Stomach smooth muscle (tissue), 2 donors: ENCODE measurements around the gene PRRC2B.

Source experiments
- H3K27ac ChIP-seq: one replicate; pipeline ENCODE4 v1.7.0; 2013; ENCODE audit warnings: mild to moderate bottlenecking, low read length, inconsistent platforms
- H3K27me3 ChIP-seq, 2 donors: one replicate each; pipeline ENCODE4 v1.7.0; 2013; ENCODE audit warnings: low read length in 2 of 2; ENCODE audit not compliant: insufficient read depth in 2 of 2, control insufficient read depth in 1 of 2
- H3K36me3 ChIP-seq, 2 donors: one replicate each; pipeline ENCODE4 v1.7.0; 2013; ENCODE audit warnings: low read length in 2 of 2; ENCODE audit not compliant: control insufficient read depth in 2 of 2, insufficient read depth in 2 of 2
- H3K4me1 ChIP-seq: one replicate; pipeline ENCODE4 v1.7.0; 2013; ENCODE audit warnings: low read length; ENCODE audit not compliant: control insufficient read depth, insufficient read depth
- H3K4me3 ChIP-seq, 2 donors: one replicate each; pipeline ENCODE4 v1.7.0; 2013; ENCODE audit warnings: low read length in 2 of 2
- H3K9ac ChIP-seq, 2 donors: one replicate each; pipeline ENCODE4 v1.7.0; 2013; ENCODE audit warnings: low read length in 2 of 2, mild to moderate bottlenecking in 1 of 2
- H3K9me3 ChIP-seq, 2 donors: one replicate each; pipeline ENCODE4 v1.7.0; 2013; ENCODE audit warnings: low read length in 2 of 2; ENCODE audit not compliant: control insufficient read depth in 2 of 2
- donor health status: healthy.
- donor health status: Pancreatic carcinoma.

PRRC2B gene

DNA sequence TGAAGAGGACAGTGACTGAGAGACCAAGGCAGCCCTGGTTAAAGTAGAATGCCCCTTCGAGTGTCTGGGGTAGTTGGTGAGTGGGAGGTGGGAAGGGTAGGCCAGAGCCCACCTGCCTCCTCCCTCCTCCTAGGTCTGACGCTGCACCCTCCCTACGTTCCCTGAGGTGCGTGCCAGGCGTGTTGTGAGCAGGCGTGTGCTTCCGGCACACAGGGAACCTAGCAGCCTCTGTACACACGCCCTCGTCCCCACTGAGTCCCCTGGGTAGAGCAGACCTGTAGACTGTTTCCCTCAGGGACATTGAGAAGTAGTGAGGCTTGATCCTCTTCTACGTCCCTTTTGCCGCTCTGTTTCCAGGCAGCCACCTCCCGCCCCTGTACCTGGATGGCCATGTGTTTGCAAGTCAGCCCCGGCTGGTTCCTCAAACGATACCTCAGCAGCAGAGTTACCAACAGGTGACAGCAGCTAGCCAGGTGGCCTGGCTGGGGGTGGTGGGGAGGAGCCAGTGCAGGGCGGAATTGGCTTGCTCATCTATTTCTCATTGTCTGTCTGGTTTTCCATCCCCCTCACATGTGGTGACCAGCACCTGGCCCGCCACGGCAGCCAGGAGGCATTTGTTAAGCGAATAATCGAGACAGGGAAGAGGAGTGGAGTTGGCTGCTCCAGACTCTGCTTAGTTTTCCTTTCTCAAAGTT, 92.0 kb downstream of the PRRC2B start:
- Histone ChIP-seq H3K36me3 (peaks cover 76 to 87% of the 10 kb centered on the region in 2 donors), H3K4me1 (peaks cover 21% of the 10 kb centered on the region), H3K4me3 (no peak overlapping the region), H3K9me3 (no peaks in the 10 kb centered on the region), H3K27me3 (no peaks in the 10 kb centered on the region), H3K27ac (no peak overlapping the region), H3K9ac (no peak overlapping the region)

DNA sequence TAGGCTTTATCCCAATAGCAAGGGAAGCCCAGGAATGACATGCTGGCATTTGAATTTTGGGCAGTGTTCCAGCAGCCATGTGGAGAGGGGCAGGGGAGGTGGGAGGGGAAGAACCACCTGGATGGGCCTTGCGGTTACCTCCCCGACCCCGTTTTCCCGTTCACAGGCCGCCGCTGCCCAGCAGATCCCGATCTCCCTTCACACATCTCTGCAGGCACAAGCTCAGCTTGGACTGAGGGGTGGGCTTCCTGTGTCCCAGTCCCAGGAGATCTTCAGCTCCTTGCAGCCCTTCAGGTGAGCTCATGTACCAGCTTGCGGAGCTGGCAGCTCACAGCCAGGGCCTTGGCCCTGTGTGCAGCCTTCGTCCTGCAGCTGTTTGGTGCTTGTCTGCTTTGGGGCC, 93.1 kb downstream of the PRRC2B start:
- Histone ChIP-seq H3K27ac (no peak overlapping the region), H3K27me3 (no peaks in the 10 kb centered on the region), H3K4me3 (no peak overlapping the region), H3K4me1 (peaks cover 21% of the 10 kb centered on the region), H3K9ac (no peak overlapping the region), H3K9me3 (no peaks in the 10 kb centered on the region), H3K36me3 (peaks cover 82 to 93% of the 10 kb centered on the region in 2 donors)

DNA sequence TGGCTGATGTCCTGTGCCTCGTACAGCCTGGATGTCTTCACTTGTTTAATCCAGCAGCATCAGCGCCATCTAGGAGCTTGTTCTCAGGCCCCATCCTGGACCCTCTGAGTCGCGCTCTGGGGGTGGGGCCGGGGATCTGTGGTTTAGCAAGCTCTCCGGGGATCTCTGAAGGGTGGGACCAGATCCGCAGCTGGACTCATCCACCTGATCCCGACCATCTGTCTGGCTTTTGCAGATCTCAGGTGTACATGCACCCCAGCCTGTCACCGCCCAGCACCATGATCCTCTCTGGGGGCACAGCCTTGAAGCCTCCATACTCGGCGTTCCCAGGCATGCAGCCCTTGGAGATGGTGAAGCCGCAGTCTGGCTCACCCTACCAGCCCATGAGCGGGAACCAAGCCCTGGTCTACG, 93.7 kb downstream of the PRRC2B start:
- Histone ChIP-seq H3K36me3 (peaks cover 82 to 93% of the 10 kb centered on the region in 2 donors), H3K27me3 (no peaks in the 10 kb centered on the region), H3K9ac (no peak overlapping the region), H3K27ac (no peak overlapping the region), H3K9me3 (no peaks in the 10 kb centered on the region), H3K4me1 (peaks cover 17% of the 10 kb centered on the region), H3K4me3 (no peak overlapping the region)

DNA sequence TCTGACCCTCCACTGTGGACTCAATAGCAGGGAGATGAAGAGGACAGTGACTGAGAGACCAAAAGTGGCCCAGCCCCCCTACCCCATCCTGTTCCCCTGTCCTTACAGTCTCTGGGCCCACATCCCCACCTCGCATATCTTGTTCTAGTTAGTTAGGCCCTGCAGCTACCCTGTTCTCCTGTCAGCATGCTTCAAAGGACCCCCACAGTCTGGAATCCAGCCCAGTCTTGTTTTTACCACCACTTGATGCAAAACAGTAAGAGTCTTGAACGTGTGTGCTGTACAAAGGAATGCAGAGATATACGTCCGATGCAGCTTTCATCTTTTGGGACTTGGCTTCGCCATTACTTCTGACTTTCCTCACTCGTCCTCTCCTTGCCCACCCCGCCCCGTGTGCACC, 96.6 kb downstream of the PRRC2B start:
- Histone ChIP-seq H3K27ac (no peak overlapping the region), H3K36me3 (peaks cover 79 to 93% of the 10 kb centered on the region in 2 donors), H3K4me3 (no peak overlapping the region), H3K27me3 (no peaks in the 10 kb centered on the region), H3K9ac (no peak overlapping the region), H3K4me1 (no peaks in the 10 kb centered on the region), H3K9me3 (no peaks in the 10 kb centered on the region)

DNA sequence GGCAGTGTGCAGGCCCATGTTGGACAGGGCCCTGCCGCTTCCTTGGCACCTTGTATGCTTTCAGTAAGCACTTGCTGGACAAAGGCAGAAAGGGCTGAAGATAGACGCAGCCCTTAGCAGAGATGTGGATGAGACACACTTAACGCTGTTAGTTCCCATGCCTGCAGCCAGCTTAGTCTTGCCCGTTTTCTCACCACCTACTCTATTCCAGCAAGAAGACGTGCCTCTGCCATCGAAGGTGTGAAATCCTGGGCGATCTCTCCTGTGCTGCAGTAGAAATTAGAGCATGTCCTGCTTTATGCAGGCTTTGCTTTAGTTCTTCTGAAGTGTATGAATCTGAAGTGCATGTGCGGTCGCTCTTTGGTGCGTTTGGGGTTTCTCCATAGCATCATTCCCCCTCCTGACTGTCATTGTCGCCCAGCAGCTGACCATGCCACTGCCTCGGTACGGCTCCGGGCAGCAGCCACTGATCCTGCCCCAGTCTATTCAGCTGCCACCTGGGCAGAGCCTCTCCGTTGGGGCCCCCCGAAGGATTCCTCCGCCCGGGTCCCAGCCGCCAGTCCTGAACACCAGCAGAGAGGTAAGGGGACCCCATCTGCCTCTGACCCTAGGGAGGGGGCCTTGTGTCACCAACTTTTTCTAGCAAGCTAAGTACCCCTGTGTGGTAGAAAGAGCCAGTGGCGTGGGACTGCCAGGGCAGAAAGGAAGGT, 97.3 kb downstream of the PRRC2B start:
- Histone ChIP-seq H3K4me1 (no peaks in the 10 kb centered on the region), H3K9me3 (no peaks in the 10 kb centered on the region), H3K9ac (no peak overlapping the region), H3K27me3 (no peaks in the 10 kb centered on the region), H3K27ac (no peak overlapping the region), H3K36me3 (peaks cover 78 to 93% of the 10 kb centered on the region in 2 donors), H3K4me3 (no peak overlapping the region)

DNA sequence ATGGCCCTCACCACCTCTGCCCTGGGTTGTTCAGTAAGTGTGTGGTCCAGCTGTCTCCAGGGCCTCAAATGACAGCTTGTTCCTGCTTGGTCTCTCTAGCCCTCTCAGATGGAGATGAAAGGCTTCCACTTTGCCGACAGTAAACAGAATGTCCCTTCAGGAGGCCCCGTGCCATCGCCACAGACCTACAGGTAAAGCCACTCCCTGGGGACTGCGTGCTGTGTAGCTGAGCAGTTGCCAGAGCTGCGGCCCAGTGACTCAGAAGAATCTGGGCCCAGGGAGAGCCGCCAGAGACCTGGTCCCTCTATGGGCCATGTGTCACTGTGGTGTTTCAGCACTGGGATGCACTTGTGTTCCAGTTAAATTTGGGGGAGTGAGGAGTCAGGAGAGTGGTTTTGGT, 98.2 kb downstream of the PRRC2B start:
- Histone ChIP-seq H3K9ac (no peak overlapping the region), H3K9me3 (no peaks in the 10 kb centered on the region), H3K4me1 (no peaks in the 10 kb centered on the region), H3K27me3 (no peaks in the 10 kb centered on the region), H3K27ac (no peak overlapping the region), H3K4me3 (no peak overlapping the region), H3K36me3 (peaks cover 78 to 92% of the 10 kb centered on the region in 2 donors)

DNA sequence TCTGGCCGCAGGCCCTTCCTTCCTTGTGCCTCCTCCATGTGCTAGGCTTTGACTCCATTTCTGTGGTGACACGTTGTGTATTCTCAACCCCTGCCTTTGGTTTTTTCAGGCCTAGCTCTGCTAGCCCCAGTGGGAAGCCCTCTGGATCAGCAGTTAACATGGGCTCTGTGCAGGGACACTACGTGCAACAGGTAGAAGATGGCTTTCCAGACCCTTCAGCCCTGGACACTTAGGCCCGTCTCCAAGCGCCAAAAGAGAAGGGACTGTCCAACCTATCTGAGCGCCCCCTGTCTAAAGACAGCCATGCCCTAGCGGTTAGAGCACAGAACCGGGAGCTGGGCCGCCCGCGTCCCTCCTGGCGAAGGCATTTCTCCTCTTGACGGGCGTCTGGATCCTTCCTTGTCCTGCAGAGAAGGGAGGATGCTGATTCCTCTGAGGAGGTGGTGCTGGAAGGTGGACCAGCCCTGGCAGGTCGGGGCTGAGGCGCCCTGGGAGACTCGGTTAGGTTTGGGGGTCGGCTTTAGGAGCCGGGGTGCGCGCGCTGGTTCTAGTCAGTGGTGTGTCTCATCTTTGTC, 100.5 kb downstream of the PRRC2B start:
- Histone ChIP-seq H3K9me3 (no peaks in the 10 kb centered on the region), H3K27me3 (no peaks in the 10 kb centered on the region), H3K4me3 (no peak overlapping the region), H3K27ac (no peak overlapping the region), H3K36me3 (peaks cover 75 to 89% of the 10 kb centered on the region in 2 donors), H3K9ac (no peak overlapping the region), H3K4me1 (no peaks in the 10 kb centered on the region)

DNA sequence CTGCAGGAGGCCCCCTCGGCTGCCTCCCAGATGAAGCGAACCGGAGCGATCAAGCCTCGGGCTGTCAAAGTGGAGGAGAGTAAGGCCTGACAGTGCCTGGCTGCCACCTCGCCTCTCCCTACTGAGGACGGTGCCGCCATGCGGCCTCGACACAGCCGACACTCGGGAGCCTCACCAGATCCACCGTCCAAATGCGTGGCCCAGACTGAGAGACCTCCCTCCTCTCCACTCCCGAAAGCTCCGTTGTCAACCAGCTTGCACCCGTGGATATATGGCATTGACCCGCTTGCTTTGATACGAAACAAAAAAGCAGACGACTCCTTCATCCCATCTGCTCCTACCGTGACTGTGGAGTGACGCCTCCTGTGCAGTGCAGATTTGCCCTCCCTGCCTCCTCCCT, 101.9 kb downstream of the PRRC2B start:
- no peak overlapping the region for H3K9ac ChIP-seq
- H3K9me3 ChIP-seq = no peaks in the 10 kb centered on the region
- H3K27ac ChIP-seq = no peak overlapping the region
- peaks cover 66 to 79% of the 10 kb centered on the region in 2 donors for H3K36me3 ChIP-seq
- no peak overlapping the region for H3K4me3 ChIP-seq
- H3K27me3 ChIP-seq = no peaks in the 10 kb centered on the region
- no peaks in the 10 kb centered on the region for H3K4me1 ChIP-seq

DNA sequence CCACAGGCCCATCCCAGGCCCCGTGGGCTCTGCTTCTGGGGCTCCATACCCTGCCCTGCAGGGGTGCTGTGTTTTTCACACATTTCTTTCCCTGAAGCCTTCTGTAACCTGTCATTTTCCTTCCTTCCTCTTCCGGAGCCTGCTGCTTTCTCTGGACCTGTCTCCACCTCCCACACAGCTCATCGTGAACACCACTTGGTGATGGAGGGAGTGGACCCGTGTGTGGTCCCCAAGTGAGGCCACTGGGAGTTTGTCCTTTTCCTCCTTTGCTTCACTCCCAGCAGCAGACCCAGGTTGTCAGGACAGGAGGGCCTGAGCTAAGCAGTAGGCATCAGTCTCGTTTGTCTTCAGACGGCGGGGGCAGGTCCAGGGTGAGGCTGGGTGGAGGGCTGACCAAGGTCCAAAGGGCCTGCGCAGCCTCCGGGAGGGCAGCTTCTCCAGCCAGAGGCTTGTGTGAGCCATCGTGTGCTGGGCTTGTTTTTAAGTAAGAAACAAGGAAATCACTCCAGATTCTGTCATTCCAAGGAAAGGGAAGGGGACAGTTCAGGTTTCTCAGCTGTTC, 103.0 kb downstream of the PRRC2B start:
- Histone ChIP-seq H3K9me3 (no peaks in the 10 kb centered on the region), H3K27ac (no peak overlapping the region), H3K9ac (no peak overlapping the region), H3K36me3 (peaks cover 57 to 67% of the 10 kb centered on the region in 2 donors), H3K4me3 (no peak overlapping the region), H3K27me3 (no peaks in the 10 kb centered on the region), H3K4me1 (peaks cover 6% of the 10 kb centered on the region)

DNA sequence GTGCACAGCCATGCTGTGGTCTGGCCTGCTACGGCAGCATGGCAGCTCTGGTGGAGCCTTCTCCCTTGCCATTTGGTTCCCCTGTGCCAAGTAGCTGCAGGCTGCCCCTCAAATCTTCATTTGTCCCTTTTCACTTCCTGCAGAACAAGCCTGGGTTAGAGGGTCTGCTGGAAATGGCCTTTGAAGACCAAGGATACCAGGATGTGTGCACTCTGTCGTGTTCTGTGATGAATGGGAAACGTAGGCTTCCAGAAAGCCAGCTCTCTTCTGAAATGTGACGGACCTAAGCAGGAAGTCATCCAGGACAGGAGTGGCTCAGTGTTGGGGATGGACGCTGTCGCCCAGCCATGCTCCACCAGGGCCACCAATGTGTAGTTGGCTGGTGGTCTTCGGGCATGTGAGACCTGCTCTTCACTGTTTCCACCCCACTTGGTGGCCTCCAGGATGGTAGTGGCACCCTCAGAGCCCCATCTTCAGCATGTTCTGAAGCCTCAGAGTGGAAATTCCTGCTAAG, 105.4 kb downstream of the PRRC2B start:
- H3K4me3 ChIP-seq = no peak overlapping the region
- peaks cover 34 to 43% of the 10 kb centered on the region in 2 donors for H3K36me3 ChIP-seq
- no peaks in the 10 kb centered on the region for H3K9me3 ChIP-seq
- H3K4me1 ChIP-seq = peaks cover 20% of the 10 kb centered on the region
- H3K9ac ChIP-seq = no peak overlapping the region
- no peak overlapping the region for H3K27ac ChIP-seq
- no peaks in the 10 kb centered on the region for H3K27me3 ChIP-seq
